Skeletal muscle tissue (tissue), 4 donors: ENCODE measurements around the gene ZNF76. TPM values are rescaled to one million over a fixed set of nuclear protein-coding genes. Genes with fewer than 3 reads are reported as not detected.

Experiments
- H3K27ac ChIP-seq: one replicate; pipeline ENCODE4 v1.7.0; 2013; ENCODE audit warnings: mild to moderate bottlenecking, low read depth, low read length, inconsistent platforms
- H3K27me3 ChIP-seq, 3 donors: one replicate each; pipeline ENCODE4 v1.7.0; 2013; ENCODE audit warnings: low read length in 3 of 3; ENCODE audit not compliant: control insufficient read depth in 3 of 3, insufficient read depth in 3 of 3
- H3K36me3 ChIP-seq, 3 donors: one replicate each; pipeline ENCODE4 v1.7.0; 2013; ENCODE audit warnings: low read length in 3 of 3; ENCODE audit not compliant: control insufficient read depth in 3 of 3, insufficient read depth in 3 of 3
- H3K4me1 ChIP-seq, 3 donors: one replicate each; pipeline ENCODE4 v1.7.0; 2013; ENCODE audit warnings: low read length in 3 of 3, mild to moderate bottlenecking in 3 of 3; ENCODE audit not compliant: control insufficient read depth in 3 of 3, insufficient read depth in 3 of 3
- H3K4me3 ChIP-seq, 3 donors: one replicate each; pipeline ENCODE4 v1.7.0; 2013; ENCODE audit warnings: low read length in 3 of 3
- H3K9ac ChIP-seq, 3 donors: one replicate each; pipeline ENCODE4 v1.7.0; 2013; ENCODE audit warnings: low read length in 3 of 3, mild to moderate bottlenecking in 3 of 3, moderate library complexity in 2 of 3, low read depth in 1 of 3
- H3K9me3 ChIP-seq, 3 donors: one replicate each; pipeline ENCODE4 v1.7.0; 2013; ENCODE audit warnings: low read length in 3 of 3; ENCODE audit not compliant: control insufficient read depth in 3 of 3
- total RNA-seq: library from RNA; depleted of rRNA; stranded (reverse); fragments of >200 nt; gene quantifications from one replicate; pipeline ENCODE4 v1.2.3, GENCODE V29; 2014
- donor health status: Osteomylitis.

ZNF76 gene
- total RNA-seq, 1 donor from 2014 or later = 16.7 TPM

DNA sequence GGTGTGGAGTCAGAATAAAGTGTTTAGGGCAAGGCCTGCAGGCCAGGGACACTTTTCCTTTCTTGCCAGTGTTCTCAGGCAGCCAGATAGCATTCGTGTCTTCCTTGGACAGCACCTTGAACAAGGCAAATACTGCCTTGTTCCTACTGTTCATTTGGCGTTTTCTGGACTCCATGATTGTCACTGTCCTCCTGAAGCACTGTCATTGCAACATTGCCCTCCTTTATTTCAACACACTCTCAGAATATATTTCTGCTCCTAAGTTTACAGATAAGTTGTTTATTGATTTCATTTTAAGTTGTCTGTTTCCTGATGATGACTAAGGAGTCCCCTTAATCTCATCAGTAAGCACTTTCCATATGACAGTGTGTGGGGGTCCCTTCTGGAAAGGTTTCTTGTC is 22.9 kb downstream of the ZNF76 start:
- peak overlapping the region; percentile 32 for H3K27ac ChIP-seq
- H3K36me3 ChIP-seq = peaks cover 37 to 50% (median 39%) of the 10 kb centered on the region in 3 donors
- no peaks in the 10 kb centered on the region for H3K27me3 ChIP-seq
- peaks cover 19 to 38% (median 30%) of the 10 kb centered on the region in 3 donors for H3K4me1 ChIP-seq
- no peaks in the 10 kb centered on the region for H3K9me3 ChIP-seq
- H3K4me3 ChIP-seq = no peak overlapping the region
- no peak overlapping the region for H3K9ac ChIP-seq

DNA sequence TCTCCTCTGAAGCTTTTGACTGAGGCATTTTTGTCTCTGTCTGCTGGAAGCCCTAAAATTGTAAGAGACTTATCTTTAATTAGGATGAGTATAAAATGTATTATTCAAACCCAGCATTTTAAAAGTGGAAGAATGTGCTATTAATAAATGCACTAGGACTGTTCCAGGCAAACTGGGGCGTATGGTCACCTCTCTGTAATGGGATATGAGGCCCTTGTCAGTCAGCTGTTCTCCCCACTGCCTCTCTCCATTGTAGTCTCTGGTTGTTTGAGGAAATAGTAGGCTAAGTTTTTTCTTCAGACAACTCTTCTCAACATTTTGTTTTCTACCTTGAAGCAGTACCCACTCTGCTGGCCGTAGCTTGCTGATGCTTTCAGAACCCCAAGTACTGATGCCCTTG is 23.8 kb downstream of the ZNF76 start:
- H3K4me3 ChIP-seq = peak overlapping the region in 1 of 3 donors; percentile 1
- H3K9ac ChIP-seq = peak overlapping the region in 2 of 3 donors; percentile 13 to 35
- peaks cover 19 to 45% (median 39%) of the 10 kb centered on the region in 3 donors for H3K4me1 ChIP-seq
- H3K27ac ChIP-seq = peak overlapping the region; percentile 32
- peaks cover 46 to 58% (median 47%) of the 10 kb centered on the region in 3 donors for H3K36me3 ChIP-seq
- no peaks in the 10 kb centered on the region for H3K9me3 ChIP-seq
- H3K27me3 ChIP-seq = no peaks in the 10 kb centered on the region

DNA sequence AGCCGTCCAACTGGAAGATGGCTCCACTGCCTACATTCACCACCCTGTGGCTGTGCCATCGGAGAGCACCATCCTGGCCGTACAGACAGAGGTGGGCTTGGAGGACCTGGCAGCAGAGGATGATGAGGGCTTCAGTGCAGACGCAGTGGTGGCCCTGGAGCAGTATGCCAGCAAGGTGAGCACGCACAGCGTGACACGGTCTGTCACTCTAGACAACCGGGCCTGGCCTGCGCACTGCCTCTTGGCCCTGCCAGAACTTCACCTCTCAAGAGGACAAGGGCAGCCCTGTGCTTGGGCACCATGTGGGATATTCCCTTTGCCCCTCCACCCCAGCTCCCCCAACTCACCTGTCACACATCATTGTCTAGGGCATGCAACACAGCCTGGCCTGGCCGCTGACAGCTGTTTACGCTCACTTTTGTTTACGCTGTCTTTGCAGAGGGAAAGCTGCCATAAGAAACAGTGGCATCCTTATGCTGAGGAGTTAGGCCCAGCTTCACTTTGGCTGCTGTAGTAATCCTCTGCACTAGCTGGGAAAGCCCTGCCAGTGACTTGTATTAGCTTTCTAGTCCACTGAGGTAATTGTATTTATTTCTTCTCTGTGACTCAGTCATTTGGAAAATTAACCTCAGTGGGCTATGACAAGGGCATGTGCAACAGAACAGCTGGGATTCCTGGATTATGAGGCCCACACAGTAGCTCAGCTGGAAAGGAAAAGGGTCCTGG is 28.3 kb downstream of the ZNF76 start:
- Histone ChIP-seq H3K4me3 (no peak overlapping the region), H3K9ac (peak overlapping the region in 1 of 3 donors; percentile 47), H3K27ac (peak overlapping the region; percentile 54), H3K36me3 (peaks cover 73 to 85% (median 73%) of the 10 kb centered on the region in 3 donors), H3K4me1 (peaks cover 10 to 33% (median 31%) of the 10 kb centered on the region in 3 donors), H3K27me3 (no peaks in the 10 kb centered on the region), H3K9me3 (no peaks in the 10 kb centered on the region)

DNA sequence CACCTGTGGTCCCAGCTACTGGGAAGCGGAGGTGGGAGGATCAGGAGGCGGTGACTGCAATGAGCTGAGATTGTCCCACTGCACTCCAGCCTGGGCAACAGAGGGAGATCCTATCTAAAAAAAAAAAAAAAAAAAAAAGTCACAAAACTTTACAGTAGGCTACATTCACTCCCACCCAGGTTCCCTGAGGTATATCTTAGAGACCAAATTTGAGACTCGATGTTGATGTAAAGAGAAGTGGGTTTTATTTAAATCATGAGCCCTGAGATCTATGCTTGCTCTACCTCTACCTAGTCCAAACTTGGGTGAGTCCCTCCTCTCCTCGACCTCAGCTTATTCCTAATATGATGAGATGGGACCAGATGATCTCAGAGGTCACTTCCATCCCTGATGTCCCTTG is 29.3 kb downstream of the ZNF76 start:
- Histone ChIP-seq H3K36me3 (peaks cover 68 to 86% (median 80%) of the 10 kb centered on the region in 3 donors), H3K27ac (peak overlapping the region; percentile 54), H3K4me1 (peaks cover under 1 to 25% (median 21%) of the 10 kb centered on the region in 3 donors), H3K9me3 (no peaks in the 10 kb centered on the region), H3K4me3 (no peak overlapping the region), H3K9ac (no peak overlapping the region), H3K27me3 (no peaks in the 10 kb centered on the region)

DNA sequence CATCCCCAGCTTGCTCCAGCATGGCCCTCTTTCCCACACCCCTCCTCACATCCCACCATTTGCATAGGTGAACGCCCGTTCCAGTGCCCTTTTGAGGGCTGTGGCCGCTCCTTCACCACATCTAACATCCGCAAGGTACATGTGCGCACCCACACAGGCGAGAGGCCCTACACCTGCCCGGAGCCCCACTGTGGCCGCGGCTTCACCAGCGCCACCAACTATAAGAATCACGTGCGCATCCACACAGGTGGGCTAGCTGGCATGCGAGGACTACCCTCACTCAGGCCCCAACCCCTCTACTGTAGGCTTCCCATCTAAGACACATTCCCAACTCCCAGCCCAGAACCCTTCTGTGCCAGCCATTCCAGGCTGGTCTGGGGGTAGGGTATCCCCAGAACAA is 32.0 kb downstream of the ZNF76 start:
- Histone ChIP-seq H3K36me3 (peaks cover 77 to 86% (median 82%) of the 10 kb centered on the region in 3 donors), H3K9me3 (no peaks in the 10 kb centered on the region), H3K27ac (no peak overlapping the region), H3K4me3 (no peak overlapping the region), H3K4me1 (peaks cover 7 to 34% (median 29%) of the 10 kb centered on the region in 3 donors), H3K9ac (no peak overlapping the region), H3K27me3 (no peaks in the 10 kb centered on the region)

DNA sequence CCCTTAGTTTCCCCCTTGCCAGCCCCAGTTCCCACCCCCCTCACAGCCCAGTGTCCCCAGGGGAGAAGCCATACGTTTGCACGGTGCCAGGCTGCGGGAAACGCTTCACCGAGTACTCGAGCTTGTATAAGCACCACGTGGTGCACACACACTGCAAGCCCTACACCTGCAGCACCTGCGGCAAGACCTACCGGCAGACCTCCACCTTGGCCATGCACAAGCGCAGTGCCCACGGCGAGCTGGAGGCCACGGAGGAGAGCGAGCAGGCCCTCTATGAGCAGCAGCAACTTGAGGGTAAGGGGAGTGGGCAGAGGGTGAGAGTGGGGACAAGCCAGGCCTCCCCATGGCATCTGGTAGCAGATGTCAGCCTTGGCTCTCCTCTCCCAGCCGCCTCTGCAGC is 33.0 kb downstream of the ZNF76 start:
- no peaks in the 10 kb centered on the region for H3K27me3 ChIP-seq
- peaks cover 17 to 34% (median 29%) of the 10 kb centered on the region in 3 donors for H3K4me1 ChIP-seq
- peaks cover 69 to 80% (median 76%) of the 10 kb centered on the region in 3 donors for H3K36me3 ChIP-seq
- no peak overlapping the region for H3K4me3 ChIP-seq
- no peak overlapping the region for H3K27ac ChIP-seq
- no peak overlapping the region for H3K9ac ChIP-seq
- no peaks in the 10 kb centered on the region for H3K9me3 ChIP-seq

DNA sequence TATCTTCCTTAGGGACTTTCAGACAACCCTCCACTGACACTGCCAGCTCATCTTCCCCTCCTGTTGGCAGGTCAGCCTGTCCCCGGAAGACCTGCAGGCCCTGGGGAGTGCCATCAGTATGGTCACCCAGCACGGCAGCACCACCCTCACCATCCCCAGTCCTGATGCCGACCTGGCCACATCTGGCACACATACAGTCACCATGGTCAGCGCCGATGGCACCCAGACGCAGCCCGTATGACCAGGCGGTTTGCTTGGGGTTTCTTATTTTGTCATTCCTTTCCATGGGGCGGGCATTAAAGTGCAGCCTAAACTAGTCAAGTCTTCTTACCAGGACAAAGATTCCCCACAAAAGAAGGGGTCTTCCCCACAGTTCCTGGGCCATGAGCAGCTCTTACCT is 34.1 kb downstream of the ZNF76 start:
- Histone ChIP-seq H3K27me3 (no peaks in the 10 kb centered on the region), H3K36me3 (peaks cover 63 to 69% (median 66%) of the 10 kb centered on the region in 3 donors), H3K9ac (no peak overlapping the region), H3K9me3 (no peaks in the 10 kb centered on the region), H3K4me1 (peaks cover 22 to 30% (median 24%) of the 10 kb centered on the region in 3 donors), H3K27ac (no peak overlapping the region), H3K4me3 (no peak overlapping the region)

DNA sequence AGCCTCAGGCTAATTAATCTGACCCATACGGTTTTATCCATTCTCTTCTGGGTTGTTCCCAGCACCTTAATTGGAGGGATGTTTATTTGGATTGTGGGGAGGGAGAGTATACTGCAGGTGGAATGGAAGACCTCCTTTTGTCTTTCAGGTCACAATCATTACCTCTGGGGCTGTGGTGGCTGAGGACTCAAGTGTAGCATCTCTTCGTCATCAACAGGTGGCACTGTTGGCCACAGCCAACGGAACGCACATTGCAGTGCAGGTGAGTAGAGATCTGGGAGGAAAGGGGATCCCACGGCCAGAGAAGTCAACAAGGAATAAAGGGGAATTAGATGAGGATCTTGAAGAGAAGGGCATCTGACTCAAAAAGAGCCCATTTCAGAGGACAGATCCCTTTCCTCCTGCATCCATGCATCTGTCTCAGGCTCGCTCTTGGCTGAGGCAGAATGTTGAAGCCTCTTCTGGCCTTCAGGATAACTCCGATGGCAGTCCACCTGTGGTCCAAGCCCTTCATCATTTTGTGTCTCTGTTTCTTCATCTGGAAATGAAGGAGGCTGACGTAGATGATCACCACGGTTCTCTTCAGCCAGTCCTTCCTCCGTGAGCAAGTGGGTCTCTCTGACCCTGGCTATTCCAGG is 34.9 kb downstream of the ZNF76 start:
- Histone ChIP-seq H3K27me3 (no peaks in the 10 kb centered on the region), H3K36me3 (peaks cover 57 to 61% (median 59%) of the 10 kb centered on the region in 3 donors), H3K9me3 (no peaks in the 10 kb centered on the region), H3K4me3 (no peak overlapping the region), H3K4me1 (peaks cover 22 to 30% (median 24%) of the 10 kb centered on the region in 3 donors), H3K27ac (no peak overlapping the region), H3K9ac (no peak overlapping the region)

DNA sequence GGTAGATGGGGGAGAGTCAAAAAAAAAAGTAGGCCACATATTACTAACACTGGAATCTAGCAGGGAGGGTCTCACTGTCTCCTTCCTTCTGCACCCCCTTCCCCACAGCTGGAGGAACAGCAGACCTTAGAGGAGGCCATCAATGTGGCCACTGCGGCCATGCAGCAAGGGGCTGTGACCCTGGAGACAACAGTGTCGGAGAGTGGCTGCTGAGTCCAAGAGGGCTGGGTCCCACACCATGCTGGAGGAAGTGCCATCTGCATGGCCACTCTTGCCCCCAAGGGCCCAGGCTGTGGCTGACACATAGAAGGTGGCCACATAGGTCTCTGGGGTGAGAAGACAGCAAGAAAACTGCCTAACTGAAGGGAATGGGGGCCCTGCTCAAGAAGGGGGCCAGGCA is 35.5 kb downstream of the ZNF76 start:
- Histone ChIP-seq H3K27me3 (no peaks in the 10 kb centered on the region), H3K9me3 (no peaks in the 10 kb centered on the region), H3K27ac (no peak overlapping the region), H3K9ac (peak overlapping the region in 1 of 3 donors; percentile 33), H3K4me3 (no peak overlapping the region), H3K4me1 (peaks cover 22 to 30% (median 24%) of the 10 kb centered on the region in 3 donors), H3K36me3 (peaks cover 51 to 55% (median 53%) of the 10 kb centered on the region in 3 donors)
